GM23338 (cell line): Measurements from ENCODE around the gene TTC17. TPM values are rescaled to one million over a fixed set of nuclear protein-coding genes. Genes with fewer than 3 reads are reported as not detected.

Experiments used
- ATAC-seq: fragments of 200-7000 bp; cut with Tn5 transposase; 3 replicates; pipeline ENCODE4 v1.9.1; 2020
- DNase-seq: peaks from one replicate; pipeline ENCODE4 v3.0.0-alpha.2; 2015; ENCODE audit warnings: low spot score
- H2AFZ ChIP-seq: fragments of 200-600 bp; sonication (generic); 2 replicates; pipeline ENCODE4 v1.8.0; 2016; ENCODE audit warnings: antibody characterized with exemption, mild to moderate bottlenecking, moderate library complexity
- H3F3A ChIP-seq: fragments of 200-600 bp; sonication (generic); replicated peaks from 2 replicates; pipeline ENCODE4 v1.8.0; 2017; ENCODE audit warnings: antibody characterized with exemption, mixed run types, low read depth
- H3K27ac ChIP-seq: fragments of 200-600 bp; sonication (generic); 2 replicates; pipeline ENCODE4 v1.6.1; 2016; ENCODE audit warnings: low read depth
- H3K27me3 ChIP-seq: fragments of 200-600 bp; sonication (generic); 2 replicates; pipeline ENCODE4 v1.8.0; 2016; ENCODE audit warnings: mild to moderate bottlenecking, mixed run types, moderate library complexity; ENCODE audit not compliant: insufficient read depth
- H3K36me3 ChIP-seq: fragments of 200-600 bp; sonication (generic); 2 replicates; pipeline ENCODE4 v1.8.0; 2016; ENCODE audit warnings: mild to moderate bottlenecking; ENCODE audit not compliant: insufficient read depth
- H3K4me1 ChIP-seq: fragments of 200-600 bp; sonication (generic); 2 replicates; pipeline ENCODE4 v1.8.0; 2016; ENCODE audit warnings: mild to moderate bottlenecking, moderate library complexity; ENCODE audit not compliant: insufficient read depth
- H3K4me2 ChIP-seq: fragments of 200-600 bp; sonication (generic); 2 replicates; pipeline ENCODE4 v1.7.1; 2017; ENCODE audit warnings: mixed run types
- H3K4me3 ChIP-seq: fragments of 200-600 bp; sonication (generic); 2 replicates; pipeline ENCODE4 v1.6.1; 2016; ENCODE audit warnings: mixed run types
- H3K79me2 ChIP-seq: fragments of 200-600 bp; sonication (generic); replicated peaks from 2 replicates; pipeline ENCODE4 v1.8.0; 2017; ENCODE audit warnings: mild to moderate bottlenecking; ENCODE audit not compliant: insufficient read depth
- H3K9me2 ChIP-seq: fragments of 200-600 bp; sonication (generic); 2 replicates; pipeline ENCODE4 v1.8.0; 2017; ENCODE audit not compliant: insufficient read depth
- H4K20me1 ChIP-seq: fragments of 200-600 bp; sonication (generic); replicated peaks from 2 replicates; pipeline ENCODE4 v1.8.0; 2017; ENCODE audit warnings: mild to moderate bottlenecking; ENCODE audit not compliant: insufficient read depth
- H3K27ac Mint-ChIP-seq: 2 replicates; pipeline ENCODE4 v1.8.0; 2020; ENCODE audit warnings: inconsistent platforms, mild to moderate bottlenecking, moderate library complexity, mixed read lengths
- H3K27me3 Mint-ChIP-seq: 3 replicates; pipeline ENCODE4 v1.8.0; 2022; ENCODE audit warnings: low read depth, mild to moderate bottlenecking, moderate library complexity, mixed read lengths, inconsistent platforms; ENCODE audit not compliant: insufficient read depth, poor library complexity
- H3K36me3 Mint-ChIP-seq: 3 replicates; pipeline ENCODE4 v1.8.0; 2021; ENCODE audit warnings: low read depth, mild to moderate bottlenecking, inconsistent platforms, moderate library complexity, mixed read lengths
- H3K4me1 Mint-ChIP-seq: 3 replicates; pipeline ENCODE4 v1.8.0; 2020; ENCODE audit warnings: mild to moderate bottlenecking, inconsistent platforms, mixed read lengths
- H3K4me3 Mint-ChIP-seq: 3 replicates; pipeline ENCODE4 v1.8.0; 2021; ENCODE audit warnings: moderate library complexity, mild to moderate bottlenecking, inconsistent platforms, mixed read lengths
- H3K9me3 Mint-ChIP-seq: 3 replicates; pipeline ENCODE4 v1.8.0; 2020; ENCODE audit warnings: moderate library complexity, mild to moderate bottlenecking, inconsistent platforms, mixed read lengths
- CREB1 ChIP-seq: fragments of 250-450 bp; sonication (Bioruptor Pico); IDR thresholded peaks from 2 replicates; pipeline ENCODE4 v1.5.0; 2020; ENCODE audit warnings: low read depth, mild to moderate bottlenecking, moderate library complexity
- CTCF ChIP-seq, 2 experiments: fragments of 200-600 bp in 1 of 2; sonication (generic) in 1 of 2; conservative IDR thresholded peaks; 2 replicates each; pipeline versions ENCODE4 v1.5.1 to v1.6.1; 2016 to 2017; ENCODE audit warnings: antibody characterized with exemption in 2 of 2, low read depth in 2 of 2, mild to moderate bottlenecking in 2 of 2, moderate library complexity in 1 of 2
- ETS1 ChIP-seq: IDR thresholded peaks from 2 replicates; pipeline ENCODE4 v1.6.1; 2016; ENCODE audit warnings: antibody characterized with exemption
- EZH2 ChIP-seq: fragments of 200-600 bp; sonication (generic); IDR thresholded peaks from one replicate; pipeline ENCODE4 v1.8.0; 2017; ENCODE audit warnings: antibody characterized with exemption, mild to moderate bottlenecking, low read depth; ENCODE audit not compliant: unreplicated experiment
- EZH2phosphoT487 ChIP-seq: fragments of 200-600 bp; sonication (generic); IDR thresholded peaks from one replicate; pipeline ENCODE4 v1.8.1; 2018; ENCODE audit warnings: antibody characterized with exemption; ENCODE audit not compliant: unreplicated experiment
- JUNB ChIP-seq: IDR thresholded peaks from one replicate; pipeline ENCODE4 v1.6.1; 2016; ENCODE audit warnings: antibody characterized with exemption; ENCODE audit not compliant: unreplicated experiment
- NANOG ChIP-seq: IDR thresholded peaks from 2 replicates; pipeline ENCODE4 v1.6.1; 2016; ENCODE audit warnings: antibody characterized with exemption, borderline replicate concordance
- POLR2AphosphoS5 ChIP-seq: IDR thresholded peaks from 2 replicates; pipeline ENCODE4 v1.6.1; 2016; ENCODE audit warnings: antibody characterized with exemption, low read depth
- REST ChIP-seq: IDR thresholded peaks from one replicate; pipeline ENCODE4 v1.6.1; 2018; ENCODE audit warnings: antibody characterized with exemption; ENCODE audit not compliant: unreplicated experiment
- STAT1 ChIP-seq: IDR thresholded peaks from one replicate; pipeline ENCODE4 v1.6.1; 2016; ENCODE audit warnings: antibody characterized with exemption; ENCODE audit not compliant: unreplicated experiment
- ZNF114 ChIP-seq: fragments of 250-450 bp; sonication (Bioruptor Pico); IDR thresholded peaks from 2 replicates; pipeline ENCODE4 v1.5.0; 2020; ENCODE audit warnings: mild to moderate bottlenecking, moderate library complexity
- ZNF331 ChIP-seq: fragments of 250-450 bp; sonication (Bioruptor Pico); IDR thresholded peaks from 2 replicates; pipeline ENCODE4 v1.5.0; 2020; ENCODE audit warnings: low read depth, mild to moderate bottlenecking, moderate library complexity
- polyA plus RNA-seq: library from polyadenylated mRNA; unstranded; fragments of >200 nt; fragmentation: Nextera tagmentation; extraction: Ambion mirVana; gene quantifications from 2 replicates; pipeline ENCODE4 v1.2.1, GENCODE V29; 2016
- total RNA-seq: library from RNA; depleted of rRNA; stranded (reverse); fragments of >200 nt; shearing (Covaris generic); gene quantifications from 2 replicates; pipeline ENCODE4 v1.2.3, GENCODE V29; 2014

The TTC17 gene
- total and polyA plus RNA-seq, 2 experiments from 2014 or later, result 59.3 to 87.9 TPM

- TF ChIP-seq CREB1, result no peak
- no peak for TF ChIP-seq POLR2AphosphoS5
- no peak for TF ChIP-seq ETS1
- TF ChIP-seq EZH2phosphoT487, result no peak
These were observed 162.8 kb downstream of the TTC17 start (continued) for GRCh38 chr11:43521471-43521870.

GRCh38 chr11:43523632-43524031, 164.9 kb downstream of the TTC17 start:
- H3K27ac Mint-ChIP-seq, result no peak overlapping the region
- no peak overlapping the region for H3K4me3 Mint-ChIP-seq
- Histone ChIP-seq H3K27me3 (peaks cover 4% of the 10 kb centered on the region; the same call in 1 of the 2 replicates), H3K79me2 (no peaks in the 10 kb centered on the region), H2AFZ (no peak overlapping the region), H3K9me2 (peaks cover 11% of the 10 kb centered on the region; the same call in 1 of the 2 replicates), H3K36me3 (no peaks in the 10 kb centered on the region; the same call in 1 of the 2 replicates), H4K20me1 (no peaks in the 10 kb centered on the region), H3F3A (no peaks in the 10 kb centered on the region), H3K4me1 (no peaks in the 10 kb centered on the region), H3K4me3 (no peak overlapping the region), H3K4me2 (no peak overlapping the region), H3K27ac (no peak overlapping the region)
- no peaks in the 10 kb centered on the region for H3K36me3 Mint-ChIP-seq
- DNase-seq, result no peak
- H3K9me3 Mint-ChIP-seq, result no peaks in the 10 kb centered on the region
- ATAC-seq, result no peak
- peaks cover 5% of the 10 kb centered on the region for H3K27me3 Mint-ChIP-seq
- H3K4me1 Mint-ChIP-seq, result no peaks in the 10 kb centered on the region
- TF ChIP-seq ZNF331 (CRISPR knock-in tag), result no peak
- no peak for TF ChIP-seq ETS1
- no peak for TF ChIP-seq JUNB
- no peak for TF ChIP-seq NANOG
- no peak for TF ChIP-seq REST
- TF ChIP-seq CTCF (conservative IDR thresholded peaks at IDR 0.05; ENCODE audit: low read depth in 2 of 2), result no peak
- TF ChIP-seq EZH2, result no peak
- TF ChIP-seq STAT1, result no peak
- TF ChIP-seq EZH2phosphoT487, result no peak
- no peak for TF ChIP-seq ZNF114
- no peak for TF ChIP-seq POLR2AphosphoS5
- no peak for TF ChIP-seq CREB1
